ENCODE results near the gene RABEP1.
"Not testable (repeated sequence)": the region's sequence is repeated elsewhere in the genome, so short reads cannot be mapped to it uniquely, and the experiment has no call there.

RABEP1 gene

GRCh38 chr17:5281814-5282641, at the start of gene RABEP1:
TSS of gene RABEP1 (plus strand) at chr17:5282284. CDS start at chr17:5282487, 203 bp downstream.
- DNase-seq: peak; percentile 95

- not testable (repeated sequence) for DNase-seq
Observed at GRCh38 chr17:5233492-5233891, 48.6 kb upstream of the RABEP1 start.

DNA sequence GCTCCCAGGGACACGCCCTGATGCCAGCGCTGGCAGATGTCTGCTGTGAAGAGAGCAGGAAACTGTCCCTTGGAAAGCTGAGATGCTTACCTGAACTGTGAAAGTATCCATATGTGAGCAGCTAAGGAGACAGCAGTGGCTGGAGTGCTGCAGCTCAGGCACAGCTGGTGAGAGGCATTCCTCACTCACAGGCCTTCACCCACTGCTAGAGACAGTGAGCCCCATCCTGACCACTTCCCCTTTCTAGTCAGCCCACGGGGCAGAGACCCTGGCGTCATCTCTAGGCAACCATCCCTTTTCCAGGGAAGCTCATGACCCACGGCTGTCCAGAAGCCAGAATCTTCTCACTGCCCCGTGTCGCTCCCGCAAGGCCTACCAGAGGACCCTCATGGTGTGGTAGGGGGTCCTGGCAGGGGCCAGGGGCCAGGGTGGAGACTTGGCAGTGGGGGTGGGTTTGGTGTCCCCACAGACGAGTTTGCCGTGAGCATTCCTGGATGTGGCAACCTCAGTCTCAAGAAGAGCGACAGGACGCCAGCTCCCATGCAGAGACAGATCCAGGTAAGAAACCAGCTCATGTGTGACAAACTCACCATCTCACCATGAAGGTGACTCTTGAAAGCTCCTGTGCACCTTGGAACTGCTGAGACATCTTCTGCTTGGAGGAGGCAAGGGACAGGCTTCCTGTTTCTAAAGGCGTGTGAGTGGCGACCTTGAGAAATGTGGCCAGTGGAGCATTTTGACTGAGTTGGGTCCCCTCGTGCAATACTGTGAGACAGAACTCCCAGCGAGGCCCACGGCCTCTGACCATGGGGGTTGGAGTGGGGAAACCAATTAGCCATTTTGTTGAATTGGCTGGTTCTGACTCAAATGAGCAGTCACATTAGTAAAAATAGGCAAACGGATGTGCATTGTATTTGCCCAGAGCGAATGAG, 47.2 kb upstream of the RABEP1 start, which contains the start of gene SCIMP:
TSS of gene SCIMP (minus strand) at position 216 of the 932 bp plus-strand sequence. CDS start at position 111, 105 bp downstream.
- DNase-seq: no peak

- DNase-seq: no peak
Observed at GRCh38 chr17:5236938-5237540, 45.0 kb upstream of the RABEP1 start.

DNA sequence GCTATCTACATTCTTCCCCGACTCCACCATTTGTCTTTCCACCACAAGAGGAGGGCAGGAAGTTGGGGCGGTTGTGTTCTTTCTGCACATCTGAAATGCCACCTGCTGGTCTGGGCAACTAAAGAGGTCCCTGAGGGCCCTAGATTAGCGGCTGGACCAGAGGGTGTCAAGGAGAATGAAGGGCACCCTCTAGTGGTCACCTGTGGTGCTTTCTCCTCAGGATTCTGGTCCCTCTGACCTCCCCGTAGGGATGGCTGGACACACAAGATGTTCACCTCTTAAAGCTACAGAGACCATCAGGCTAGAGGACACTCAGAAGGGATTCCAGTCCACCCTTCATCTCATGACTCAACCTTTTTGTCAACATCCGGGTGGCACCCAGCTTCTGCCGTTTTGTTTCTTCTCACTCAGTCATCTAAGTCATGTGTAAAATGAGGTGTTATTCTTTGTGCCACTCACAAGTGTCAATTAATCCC, 44.5 kb upstream of the RABEP1 start:
- DNase-seq: peak; percentile 66

DNA sequence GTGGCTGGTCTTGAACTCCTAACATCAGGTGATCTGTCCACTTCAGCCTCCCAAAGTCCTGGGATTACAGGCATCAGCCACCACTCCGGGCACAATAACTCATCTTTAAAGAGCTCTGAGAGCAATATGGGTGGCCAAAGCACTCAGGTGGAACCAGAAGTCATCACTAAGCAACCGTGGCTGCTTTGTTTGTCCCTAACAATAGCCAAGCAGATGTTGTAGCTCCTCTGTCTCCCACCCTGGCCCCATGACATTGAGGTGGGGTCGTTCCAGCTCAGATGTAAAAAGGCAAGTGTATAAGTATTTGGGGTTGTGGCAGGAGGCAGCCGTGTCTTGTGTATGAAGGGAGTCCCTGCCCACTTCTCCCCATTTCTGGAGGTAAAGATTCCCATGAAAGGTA, 43.8 kb upstream of the RABEP1 start:
- no peak for DNase-seq

GRCh38 chr17:5239769-5240168, 42.3 kb upstream of the RABEP1 start:
- not testable (repeated sequence) for DNase-seq

DNA sequence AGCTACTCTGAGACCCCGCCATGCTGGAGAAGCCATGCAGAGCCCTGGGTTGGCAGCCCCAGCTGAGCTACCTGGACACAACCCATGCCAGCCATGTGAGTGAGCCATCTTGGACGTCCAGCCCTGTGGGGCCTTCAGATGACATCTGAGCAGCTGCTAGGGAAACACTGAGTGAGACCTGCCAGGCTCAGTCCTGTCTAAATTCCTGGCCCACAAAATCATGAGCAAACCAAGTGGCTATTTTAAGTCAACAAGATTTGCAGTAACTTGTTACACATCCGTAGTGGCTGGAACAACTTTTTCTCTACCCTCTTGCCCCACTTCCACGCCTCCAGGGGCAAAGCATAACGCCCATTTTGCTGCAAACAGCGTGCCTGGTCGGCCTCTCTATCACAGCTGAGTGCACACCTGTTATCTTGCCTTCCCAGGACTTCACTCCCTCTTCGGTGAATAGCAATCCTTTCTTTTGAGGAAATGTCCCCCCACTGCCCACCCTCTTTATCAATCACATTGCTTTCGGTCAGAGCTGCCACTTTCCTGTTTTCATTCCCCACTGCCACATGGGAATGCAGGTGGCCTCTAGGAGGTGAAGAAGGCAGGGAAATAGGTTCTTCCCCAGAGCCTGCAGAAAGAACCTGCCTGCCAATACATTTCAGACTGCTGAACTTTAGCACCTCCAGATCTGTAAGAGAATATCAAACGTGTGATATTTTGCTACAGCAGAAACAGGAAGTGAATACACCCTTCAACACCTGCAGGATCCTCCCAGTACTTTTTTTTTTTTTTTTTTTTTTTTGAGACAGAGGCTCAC, 40.0 kb upstream of the RABEP1 start:
- peak; percentile 9 for DNase-seq

DNA sequence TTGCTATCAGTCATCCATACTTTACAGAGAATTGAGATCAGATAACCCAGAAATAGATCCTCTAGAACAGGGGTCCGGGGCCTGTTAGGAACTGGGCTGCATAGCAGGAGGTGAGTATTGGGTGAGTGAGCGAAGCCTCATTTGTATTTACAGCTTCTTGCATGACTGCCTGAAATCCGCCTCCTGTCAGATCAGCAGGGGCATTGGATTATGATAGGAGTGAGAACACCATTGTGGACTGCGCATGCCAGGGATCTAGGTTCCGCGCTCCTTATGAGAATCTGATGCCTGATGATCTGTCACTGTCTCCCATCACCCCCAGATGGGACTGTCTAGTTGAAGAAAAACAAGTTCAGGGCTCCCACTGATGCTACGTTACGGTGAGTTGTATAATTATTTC, 34.5 kb upstream of the RABEP1 start:
- no peak for DNase-seq

DNA sequence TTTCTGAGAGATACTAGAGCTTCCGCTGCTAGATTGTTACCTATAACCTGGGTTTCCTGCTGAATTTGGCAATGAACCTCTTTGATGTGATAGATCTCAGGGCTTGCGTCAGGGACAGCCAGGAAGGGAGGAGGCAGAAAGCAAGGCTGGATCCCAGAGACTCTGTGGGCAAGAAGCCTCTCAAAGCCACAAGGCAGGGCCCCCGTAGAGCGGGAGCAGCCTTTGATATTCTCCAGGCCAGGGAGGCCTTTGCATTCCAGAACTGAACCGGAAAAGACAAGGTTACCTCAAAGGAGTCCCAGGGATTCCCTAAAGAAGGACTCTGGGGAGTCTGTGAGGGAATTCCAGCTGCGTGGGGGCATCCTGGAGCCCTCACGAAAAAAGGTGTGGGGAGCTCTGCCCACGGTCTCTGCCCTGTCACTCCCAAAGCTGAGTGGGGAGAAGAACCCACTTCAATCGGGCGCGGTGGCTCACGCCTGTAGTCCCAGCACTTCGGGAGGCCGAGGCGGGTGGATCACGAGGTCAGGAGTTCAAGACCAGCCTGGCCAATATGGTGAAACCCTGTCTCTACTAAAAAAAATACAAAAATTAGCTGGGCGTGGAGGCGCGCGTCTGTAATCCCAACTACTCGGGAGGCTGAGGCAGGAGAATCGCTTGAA, 33.1 kb upstream of the RABEP1 start:
- DNase-seq: no peak

DNA sequence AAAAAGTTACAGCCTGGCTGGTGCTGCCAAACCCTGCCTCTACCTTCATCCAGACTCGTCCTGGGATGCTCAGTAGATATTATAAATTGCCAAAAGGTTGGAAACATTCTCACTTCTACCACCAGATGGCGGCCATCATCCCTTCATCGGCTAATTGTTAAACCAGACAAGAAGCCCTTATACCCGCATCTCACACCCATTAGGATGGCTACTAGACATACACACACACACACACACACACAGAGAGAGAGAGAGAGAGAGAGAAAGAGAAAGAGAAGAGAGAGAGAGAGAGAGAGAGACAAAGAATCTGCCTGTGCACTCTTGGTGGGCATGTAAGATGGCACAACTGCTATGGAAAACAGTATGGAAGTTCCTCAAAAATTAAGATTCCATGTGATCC, 32.5 kb upstream of the RABEP1 start:
- DNase-seq: peak; percentile 74

DNA sequence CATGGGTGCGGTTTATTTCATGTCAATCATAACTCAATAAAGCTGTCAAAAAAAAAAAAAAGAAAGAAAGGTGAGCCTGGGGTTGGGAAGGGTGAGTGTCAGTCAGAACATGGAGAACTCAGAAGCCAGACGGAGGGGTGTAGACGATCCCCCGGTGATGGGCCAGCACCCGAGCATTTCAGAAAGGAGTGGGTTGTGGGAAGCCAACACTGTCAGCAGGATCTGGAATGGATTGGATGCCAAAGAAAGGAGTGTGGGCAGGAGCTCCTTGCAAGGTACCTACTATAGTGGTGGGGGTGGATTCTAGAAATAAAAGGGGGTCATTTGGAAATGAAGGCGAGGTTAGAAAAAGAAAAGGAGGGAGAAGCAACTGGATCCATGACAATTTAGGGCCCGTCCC, 27.7 kb upstream of the RABEP1 start:
- no peak for DNase-seq

GRCh38 chr17:5254903-5255521, 27.1 kb upstream of the RABEP1 start:
- no peak for DNase-seq

DNA sequence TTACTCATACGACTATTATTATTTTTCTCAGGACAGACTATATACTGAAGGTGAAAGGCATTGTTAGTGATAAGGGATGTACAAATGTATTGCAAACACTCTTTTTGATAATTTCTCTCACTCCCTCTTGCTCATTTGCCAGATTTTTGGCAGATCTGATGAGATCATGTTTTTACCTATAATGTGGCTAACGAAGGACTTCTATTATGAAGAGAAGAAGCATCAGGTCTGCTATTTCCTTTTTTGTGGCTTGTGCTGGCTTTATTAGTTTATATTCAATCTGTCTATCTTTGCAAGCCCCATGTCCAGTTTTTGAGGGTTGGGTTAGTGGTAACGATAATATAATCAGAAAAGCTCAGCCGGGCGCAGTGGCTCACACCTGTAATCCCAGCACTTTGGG, 25.0 kb upstream of the RABEP1 start:
- no peak for DNase-seq

- no peak for DNase-seq
Observed at GRCh38 chr17:5260542-5260941, 21.5 kb upstream of the RABEP1 start.

GRCh38 chr17:5262416-5262991, 19.6 kb upstream of the RABEP1 start:
- DNase-seq: no peak

DNA sequence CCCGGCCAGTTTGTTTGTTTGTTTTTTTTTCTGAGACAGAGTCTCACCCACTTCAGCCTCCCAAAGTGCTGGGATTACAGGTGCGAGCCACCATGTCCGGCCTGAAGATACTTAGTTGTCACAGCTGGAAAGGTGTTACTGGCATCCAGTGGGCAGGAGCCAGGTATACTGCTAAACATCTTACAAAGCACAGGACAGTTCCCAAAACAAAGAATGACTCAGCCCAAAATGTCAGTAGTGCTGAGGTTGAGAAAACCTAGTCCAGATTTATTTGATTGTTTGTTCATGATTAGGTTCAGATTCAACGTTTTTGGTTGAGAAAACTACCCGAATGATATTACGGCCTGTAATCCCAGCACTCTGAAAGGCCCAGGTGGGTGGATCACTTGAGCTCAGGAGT, 18.6 kb upstream of the RABEP1 start:
- DNase-seq: no peak

DNA sequence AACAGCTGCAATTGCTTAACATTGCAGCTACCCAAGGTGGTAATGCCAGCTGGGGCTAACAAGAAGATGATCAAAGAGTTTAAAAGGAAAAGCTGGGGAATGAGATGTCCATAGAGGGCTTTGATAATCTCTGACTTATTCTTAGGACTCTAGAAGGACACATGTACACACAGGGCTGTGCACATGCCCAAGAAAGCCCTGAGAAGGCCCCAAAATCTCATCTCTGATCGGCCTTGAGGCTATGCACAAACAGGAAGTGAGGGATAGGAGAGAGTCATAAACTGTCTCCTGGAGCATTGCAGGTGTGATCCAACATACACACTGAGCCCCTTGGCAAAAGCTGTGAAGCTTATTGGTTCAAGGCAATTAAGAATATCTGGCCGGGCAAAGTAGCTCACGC, 17.2 kb upstream of the RABEP1 start:
- DNase-seq: no peak

GRCh38 chr17:5269241-5269960, 12.7 kb upstream of the RABEP1 start:
- no peak for DNase-seq

DNA sequence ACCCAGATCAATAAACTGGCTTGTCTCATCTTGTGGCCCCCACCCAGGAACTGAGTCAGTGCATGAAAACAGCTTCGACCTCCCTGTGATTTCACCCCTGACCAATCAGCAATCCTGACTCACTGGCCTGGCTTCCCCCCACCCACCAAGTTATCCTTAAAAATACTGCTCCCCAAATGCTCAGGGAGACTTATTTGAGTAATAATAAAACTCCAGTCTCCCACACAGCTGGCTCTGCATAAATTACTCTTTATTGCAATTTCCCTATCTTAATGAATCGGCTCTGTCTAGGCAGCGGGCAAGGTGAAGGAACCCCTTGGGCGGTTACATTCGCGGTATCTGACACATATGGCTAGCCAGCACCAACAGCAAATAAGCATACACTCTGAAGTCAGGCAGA, 9.8 kb upstream of the RABEP1 start:
- peak; percentile 64 for DNase-seq

All from activated CD4-positive, alpha-beta T cell treated with anti-CD3 and anti-CD28 coated beads for 48 hours (primary cell).